HG02981 (cell line): Measurements from ENCODE around the gene CDK15.
A peak's percentile ranks its signal among the peaks of the same experiment; 100 is the strongest.
"Not testable (repeated sequence)": the region's sequence is repeated elsewhere in the genome, so short reads cannot be mapped to it uniquely, and the experiment has no call there.

ENCODE experiments used
- ATAC-seq: cut with Tn5 transposase; IDR thresholded peaks from one replicate; pipeline ENCODE4 v1.9.1; 2021; ENCODE audit warnings: mild to moderate bottlenecking, moderate library complexity; ENCODE audit not compliant: unreplicated experiment

CDK15 gene

GRCh38 chr2:201806442-201807170, at the start of gene CDK15:
Gene CDK15 (plus strand): TSS chr2:201806537. CDS start chr2:201806665, 128 bp downstream.
- no peak for ATAC-seq

DNA sequence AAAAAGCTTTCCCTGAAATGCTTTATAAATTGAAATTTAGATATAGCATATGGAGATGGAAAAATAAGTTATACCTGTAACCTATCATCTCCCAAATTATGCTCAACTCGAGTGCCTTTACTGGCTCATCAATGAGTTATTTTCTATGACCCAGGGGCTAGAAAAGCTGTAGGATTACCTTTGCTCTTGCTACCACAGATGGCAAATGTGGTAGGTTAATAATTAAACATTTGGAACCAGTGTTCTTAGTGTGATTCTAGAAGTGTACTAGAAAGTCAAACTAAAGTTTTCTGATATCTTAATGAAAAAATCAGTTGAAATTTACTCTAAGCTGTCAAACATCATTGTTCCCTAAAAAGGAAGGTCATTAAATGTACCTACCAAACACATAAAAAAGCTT, 48.1 kb upstream of the CDK15 start:
- no peak for ATAC-seq

DNA sequence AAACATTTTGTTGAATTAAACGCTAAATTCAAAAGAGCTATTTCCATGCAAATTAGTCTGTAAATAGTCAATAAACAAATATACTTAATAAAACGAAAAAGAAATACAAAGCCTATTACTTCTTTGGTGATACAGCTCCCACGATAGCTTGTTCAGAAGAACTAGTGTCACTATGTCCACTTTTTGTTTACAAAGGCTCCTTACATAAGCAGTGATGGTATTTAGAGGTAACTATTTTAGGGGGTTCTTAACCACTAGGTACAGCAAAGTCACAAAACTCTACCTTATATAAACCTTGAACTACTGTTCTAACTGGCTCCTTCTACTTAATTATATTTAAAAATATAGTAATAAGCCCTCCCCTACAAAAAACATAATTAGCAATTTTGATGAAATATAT, 47.5 kb upstream of the CDK15 start:
- no peak for ATAC-seq

DNA sequence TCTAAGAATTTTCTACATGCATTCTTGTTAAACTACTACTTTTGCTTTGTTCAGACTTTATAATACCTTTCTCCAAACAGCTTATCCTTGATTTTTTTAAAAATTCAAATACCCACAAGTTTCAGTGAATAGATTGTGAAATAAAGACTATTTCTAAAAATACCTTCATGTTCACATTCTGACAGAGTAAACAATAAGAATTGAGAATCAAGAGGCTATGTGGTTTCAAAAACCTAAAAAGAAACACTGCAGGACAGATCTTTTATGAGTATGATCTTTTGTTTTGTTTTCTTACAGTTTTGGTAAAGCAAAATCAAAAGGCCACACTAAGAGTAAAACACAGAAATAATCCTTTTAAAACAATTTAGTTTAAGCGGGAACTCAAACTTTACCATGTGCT, 46.8 kb upstream of the CDK15 start:
- no peak for ATAC-seq

DNA sequence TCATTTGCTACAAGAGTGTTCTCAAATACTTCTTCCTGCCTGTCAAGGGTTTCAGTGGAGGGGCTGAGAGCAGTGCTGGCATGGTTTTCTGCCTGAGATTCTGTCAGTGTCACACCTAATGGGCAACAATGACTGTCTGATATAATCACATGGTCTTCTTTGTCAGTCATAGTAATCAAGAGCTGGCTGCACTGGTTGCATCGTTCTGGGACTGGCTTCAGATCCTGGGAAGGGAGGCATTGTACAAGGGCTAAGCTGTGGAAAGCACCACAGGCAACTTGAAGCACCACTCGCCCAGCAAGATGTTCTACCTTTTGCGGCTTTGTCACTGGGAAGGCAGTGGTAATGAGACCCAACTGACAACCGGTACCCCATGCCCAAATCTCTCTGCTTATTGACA, 45.2 kb upstream of the CDK15 start:
- no peak for ATAC-seq

GRCh38 chr2:201764469-201764868, 41.9 kb upstream of the CDK15 start:
- ATAC-seq, result not testable (repeated sequence)

- ATAC-seq, result no peak
Measured at GRCh38 chr2:201765799-201766198, 40.5 kb upstream of the CDK15 start.

- ATAC-seq, result no peak
Measured at GRCh38 chr2:201768918-201769317, 37.4 kb upstream of the CDK15 start.

DNA sequence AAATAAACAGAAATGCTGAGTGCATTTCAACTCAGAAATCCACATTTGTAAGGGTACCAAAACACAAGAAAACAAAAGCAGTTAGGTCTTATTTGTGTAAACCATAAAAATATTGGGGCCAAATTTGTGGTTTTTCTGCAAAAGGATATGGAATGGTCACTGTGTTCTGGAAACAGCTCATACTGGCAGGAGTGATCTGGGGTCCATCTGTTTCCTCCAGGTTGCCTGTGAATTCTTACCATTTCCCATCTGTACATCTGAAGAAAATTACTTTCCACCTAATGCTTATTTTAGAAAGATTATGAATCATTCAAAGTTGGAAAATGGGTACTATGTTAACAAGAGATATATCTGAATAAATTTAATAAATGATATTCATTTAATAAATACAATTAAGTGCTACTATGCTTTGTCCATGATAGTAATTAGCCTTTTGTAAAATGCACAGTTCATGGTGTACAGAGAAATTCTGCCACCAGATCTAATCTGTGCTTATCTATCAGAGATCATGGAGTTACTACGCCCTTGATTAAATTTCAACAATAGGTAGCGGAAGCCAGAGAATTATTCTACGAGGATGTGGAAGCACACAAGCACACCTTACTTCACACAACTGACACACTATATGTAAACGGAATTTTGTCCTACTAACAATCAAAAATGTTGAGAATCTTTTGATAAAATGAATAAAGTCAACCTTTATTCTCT, 36.5 kb upstream of the CDK15 start:
- no peak for ATAC-seq

- ATAC-seq, result no peak
Measured at GRCh38 chr2:201773990-201774389, 32.3 kb upstream of the CDK15 start.

DNA sequence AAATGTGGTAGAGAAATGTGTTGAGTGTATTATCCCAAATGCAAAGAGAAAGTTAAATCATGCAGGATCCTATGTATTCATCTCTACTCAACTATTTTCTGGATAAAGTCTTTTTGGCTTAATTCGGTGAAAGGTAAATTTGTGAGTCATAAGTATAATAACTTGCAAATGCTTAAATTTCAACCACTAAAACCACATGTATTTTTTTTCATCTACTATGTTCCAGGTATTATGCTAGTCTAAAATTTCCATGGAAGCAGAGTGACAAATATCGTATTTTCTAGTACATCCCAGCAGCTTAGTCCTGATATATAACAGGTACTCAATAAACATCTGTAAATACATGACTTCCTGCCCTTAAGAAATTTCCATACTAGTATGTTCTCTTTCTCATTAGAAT, 31.8 kb upstream of the CDK15 start:
- no peak for ATAC-seq

DNA sequence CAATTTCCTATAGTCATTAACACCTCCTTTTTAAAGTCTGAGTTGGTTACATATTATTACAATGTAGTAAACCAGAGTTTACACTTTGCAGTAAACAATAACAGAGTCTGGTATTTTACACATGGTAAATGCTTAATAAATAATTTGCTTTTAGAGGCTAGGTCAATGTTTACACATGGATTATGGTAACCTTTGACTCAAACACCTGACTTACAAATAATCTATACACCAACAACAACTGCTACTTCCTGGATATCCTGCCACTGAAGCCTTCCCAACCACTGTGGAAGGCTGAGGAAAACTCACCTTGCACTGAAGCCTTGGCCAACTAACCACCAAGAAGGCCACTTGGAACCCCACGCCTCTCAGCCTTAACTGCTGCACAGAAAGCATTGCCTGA, 31.0 kb upstream of the CDK15 start:
- no peak for ATAC-seq

- no peak for ATAC-seq
Measured at GRCh38 chr2:201777043-201777442, 29.3 kb upstream of the CDK15 start.

- ATAC-seq, result no peak
Measured at GRCh38 chr2:201777869-201778268, 28.5 kb upstream of the CDK15 start.

- ATAC-seq, result peak; percentile 3
Measured at GRCh38 chr2:201779901-201780673, 26.2 kb upstream of the CDK15 start.

GRCh38 chr2:201780674-201781493, 25.5 kb upstream of the CDK15 start, which contains the start of gene ALS2:
Gene ALS2 (minus strand): TSS chr2:201780933. CDS start chr2:201768885, 12,048 bp downstream.
- peak; percentile 93 for ATAC-seq

DNA sequence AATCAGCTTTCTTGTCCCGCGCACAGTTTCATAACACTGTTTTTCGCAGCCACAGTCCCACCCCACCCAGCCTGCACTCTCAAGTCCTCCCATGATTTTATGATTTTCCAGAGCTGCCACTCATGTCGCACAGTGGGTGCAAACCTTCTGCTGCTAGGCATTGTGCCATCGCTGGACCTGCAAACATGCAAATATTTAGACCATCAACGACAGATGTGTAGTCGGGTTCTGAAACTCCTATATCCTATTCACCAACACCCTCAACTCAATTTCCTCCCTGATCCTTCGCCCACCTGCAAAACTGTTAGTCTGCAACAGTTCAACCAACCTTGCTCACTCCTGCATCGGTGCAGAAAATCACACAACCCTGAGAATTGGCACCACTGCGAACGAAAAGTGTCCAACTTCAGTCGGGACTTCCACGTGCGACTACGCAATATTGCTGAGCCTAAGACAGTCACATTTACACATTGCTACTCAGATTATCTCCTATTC, 24.7 kb upstream of the CDK15 start:
- no peak for ATAC-seq

DNA sequence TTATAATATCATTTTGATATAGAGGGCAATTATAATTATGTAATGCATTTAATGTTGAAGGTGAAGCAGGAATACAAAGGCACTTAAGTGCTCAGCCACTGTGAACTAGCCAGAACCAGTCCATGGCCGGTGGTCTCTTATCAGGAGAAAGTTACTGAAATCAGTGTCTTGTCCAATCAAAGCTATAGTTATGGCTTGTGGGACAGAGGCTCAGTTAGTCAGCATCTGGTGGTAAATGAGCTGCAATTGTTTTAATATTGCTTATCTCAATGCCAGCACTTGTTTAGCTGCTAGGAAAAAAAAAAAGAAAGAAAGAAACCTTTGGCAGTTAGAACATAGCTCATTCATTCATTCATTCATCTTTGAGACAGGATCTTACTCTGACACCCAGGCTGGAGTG, 21.8 kb upstream of the CDK15 start:
- ATAC-seq, result no peak

- no peak for ATAC-seq
Measured at GRCh38 chr2:201785135-201785534, 21.2 kb upstream of the CDK15 start.

DNA sequence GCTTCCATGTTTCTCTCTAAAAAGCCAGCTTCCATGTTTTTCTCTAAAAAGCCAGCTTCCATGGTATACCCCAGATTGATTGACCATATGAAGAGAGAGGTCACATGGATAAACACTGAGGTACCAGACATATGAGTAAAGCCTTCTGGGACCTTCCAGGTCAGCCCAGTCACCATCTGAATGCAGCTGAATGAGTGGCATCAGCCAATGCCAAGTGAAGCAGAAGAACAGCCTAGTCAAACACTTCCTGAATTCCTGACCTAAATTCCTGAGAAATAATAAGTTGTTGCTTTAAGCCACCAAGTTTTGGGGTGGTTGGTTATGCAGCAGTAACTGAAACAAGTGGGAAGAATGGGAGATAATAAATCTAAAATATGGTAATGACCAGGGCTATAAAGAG, 19.9 kb upstream of the CDK15 start:
- ATAC-seq, result no peak

GRCh38 chr2:201788371-201788770, 18.0 kb upstream of the CDK15 start:
- ATAC-seq, result no peak
